PFSK-1 (cell line): ENCODE data around the gene CCSER1.

Experiments used
- FOXP2 ChIP-seq: optimal IDR thresholded peaks from 2 replicates; pipeline ENCODE3; 2011; ENCODE audit warnings: borderline replicate concordance, control low read depth, inconsistent platforms; ENCODE audit not compliant: insufficient read depth; ENCODE audit errors: extremely low read length, extremely low read depth
- POLR2AphosphoS5 ChIP-seq: IDR thresholded peaks from 2 replicates; pipeline ENCODE4 v1.6.1; 2012; ENCODE audit warnings: low read depth, mild to moderate bottlenecking, control low read depth, low read length, moderate library complexity
- SIN3A ChIP-seq: IDR thresholded peaks from 2 replicates; pipeline ENCODE4 v1.6.1; 2012; ENCODE audit warnings: mild to moderate bottlenecking, low read length, moderate library complexity, borderline replicate concordance; ENCODE audit not compliant: insufficient read depth
- TAF1 ChIP-seq: IDR thresholded peaks from 2 replicates; pipeline ENCODE4 v1.6.1; 2012; ENCODE audit warnings: low read length, control low read depth, borderline replicate concordance; ENCODE audit not compliant: insufficient read depth
- TF ChIP-seq, protein P1 (sequence below), 2 experiments: IDR thresholded peaks; 2 replicates each; pipeline versions ENCODE4 v1.6.1 to v1.8.0; 2011 to 2012; ENCODE audit warnings: low read depth in 2 of 2, low read length in 2 of 2, control low read depth in 1 of 2, inconsistent platforms in 1 of 2, mild to moderate bottlenecking in 1 of 2, moderate library complexity in 1 of 2; ENCODE audit not compliant: insufficient read depth in 1 of 2

- no peak for TF ChIP-seq POLR2AphosphoS5
- TF ChIP-seq TAF1 = no peak
- TF ChIP-seq SIN3A = no peak
- TF ChIP-seq, protein P1, sequence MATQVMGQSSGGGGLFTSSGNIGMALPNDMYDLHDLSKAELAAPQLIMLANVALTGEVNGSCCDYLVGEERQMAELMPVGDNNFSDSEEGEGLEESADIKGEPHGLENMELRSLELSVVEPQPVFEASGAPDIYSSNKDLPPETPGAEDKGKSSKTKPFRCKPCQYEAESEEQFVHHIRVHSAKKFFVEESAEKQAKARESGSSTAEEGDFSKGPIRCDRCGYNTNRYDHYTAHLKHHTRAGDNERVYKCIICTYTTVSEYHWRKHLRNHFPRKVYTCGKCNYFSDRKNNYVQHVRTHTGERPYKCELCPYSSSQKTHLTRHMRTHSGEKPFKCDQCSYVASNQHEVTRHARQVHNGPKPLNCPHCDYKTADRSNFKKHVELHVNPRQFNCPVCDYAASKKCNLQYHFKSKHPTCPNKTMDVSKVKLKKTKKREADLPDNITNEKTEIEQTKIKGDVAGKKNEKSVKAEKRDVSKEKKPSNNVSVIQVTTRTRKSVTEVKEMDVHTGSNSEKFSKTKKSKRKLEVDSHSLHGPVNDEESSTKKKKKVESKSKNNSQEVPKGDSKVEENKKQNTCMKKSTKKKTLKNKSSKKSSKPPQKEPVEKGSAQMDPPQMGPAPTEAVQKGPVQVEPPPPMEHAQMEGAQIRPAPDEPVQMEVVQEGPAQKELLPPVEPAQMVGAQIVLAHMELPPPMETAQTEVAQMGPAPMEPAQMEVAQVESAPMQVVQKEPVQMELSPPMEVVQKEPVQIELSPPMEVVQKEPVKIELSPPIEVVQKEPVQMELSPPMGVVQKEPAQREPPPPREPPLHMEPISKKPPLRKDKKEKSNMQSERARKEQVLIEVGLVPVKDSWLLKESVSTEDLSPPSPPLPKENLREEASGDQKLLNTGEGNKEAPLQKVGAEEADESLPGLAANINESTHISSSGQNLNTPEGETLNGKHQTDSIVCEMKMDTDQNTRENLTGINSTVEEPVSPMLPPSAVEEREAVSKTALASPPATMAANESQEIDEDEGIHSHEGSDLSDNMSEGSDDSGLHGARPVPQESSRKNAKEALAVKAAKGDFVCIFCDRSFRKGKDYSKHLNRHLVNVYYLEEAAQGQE (IDR thresholded peaks at IDR 0.05; ENCODE audit: insufficient read depth in 1 of 2, low read depth in 2 of 2, low read length in 2 of 2) = no peak
- no peak for TF ChIP-seq FOXP2
These were observed 459.6 kb downstream of the CCSER1 start for GRCh38 chr4:90586799-90587198.
